Adrenal gland (tissue), 12 donors: ENCODE measurements around the gene MOGAT1. TPM values are rescaled to one million over a fixed set of nuclear protein-coding genes. Genes with fewer than 3 reads are reported as not detected.

Source experiments
- DNase-seq, 7 donors: peaks; one replicate each; pipeline ENCODE4 v3.0.0-alpha.2; 2019 to 2020
- H3K27ac ChIP-seq, 5 donors: fragments of 200-600 bp; sonication (generic) in 4 of 5; 1 replicate in 3 of 5; 2 replicates in 2 of 5; pipeline versions ENCODE4 v1.5.1 to v1.8.0; 2016 to 2020; ENCODE audit warnings: mild to moderate bottlenecking in 1 of 5
- H3K27me3 ChIP-seq: fragments of 200-600 bp; 2 replicates; pipeline ENCODE4 v1.8.0; 2021
- H3K36me3 ChIP-seq, 2 donors: fragments of 200-600 bp; replicated peaks in 1 of 2; 1 replicate in 1 of 2; 2 replicates in 1 of 2; pipeline versions ENCODE4 v1.5.1 to v1.8.0; 2018 to 2022
- H3K4me1 ChIP-seq, 2 donors: fragments of 200-600 bp; replicated peaks in 1 of 2; 1 replicate in 1 of 2; 2 replicates in 1 of 2; pipeline versions ENCODE4 v1.5.1 to v1.8.0; 2018 to 2021
- H3K4me3 ChIP-seq, 4 donors: fragments of 200-600 bp; sonication (generic) in 3 of 4; one replicate each; pipeline ENCODE4 v1.5.1; 2016 to 2018
- H3K9me3 ChIP-seq, 3 donors: fragments of 200-600 bp; sonication (generic) in 1 of 3; replicated peaks in 1 of 3; 1 replicate in 2 of 3; 2 replicates in 1 of 3; pipeline versions ENCODE4 v1.5.1 to v1.8.0; 2016 to 2021
- CTCF ChIP-seq, 6 experiments: fragments of 450-650 bp in 4 of 6; fragments of 200-600 bp in 2 of 6; sonication (generic) in 1 of 6; IDR thresholded peaks; 1 replicate in 5 of 6; 2 replicates in 1 of 6; pipeline versions ENCODE4 v1.5.1 to v1.8.0; 2016 to 2021; ENCODE audit warnings: antibody characterized with exemption in 6 of 6, mild to moderate bottlenecking in 2 of 6, moderate library complexity in 1 of 6
- POLR2A ChIP-seq, 2 donors: fragments of 450-650 bp; IDR thresholded peaks; one replicate each; pipeline ENCODE4 v1.6.1; 2017; ENCODE audit warnings: antibody characterized with exemption in 2 of 2, mild to moderate bottlenecking in 2 of 2, moderate library complexity in 1 of 2
- WGBS, 4 donors: extraction: QIAGEN DNeasy Blood & Tissue Kit in 2 of 4; methylation state at CpG; one replicate each; pipeline versions ENCODE4 v1.1.5 to v1.1.7; 2013 to 2017; 5-methylcytosine and 5-hydroxymethylcytosine counted together
- intact Hi-C, 2 donors: fragments of 100-400 bp; cut with DNase I; formaldehyde crosslinking; loops; one replicate each; pipeline versions ENCODE4 v1.14.1 to v1.15.0; 2022 to 2023
- polyA plus RNA-seq, 3 donors: library from polyadenylated mRNA; stranded (reverse); fragments of 200-250 nt in 2 of 3; fragments of 350-450 nt in 1 of 3; fragmentation: Illumina TruSeq in 1 of 3; extraction: RNeasy Lipid Tissue Mini Kit (QIAGEN cat#74804) in 1 of 3; gene quantifications; one replicate each; pipeline ENCODE4 v1.2.3, GENCODE V29; 2013 to 2014
- total RNA-seq, 9 donors: library from RNA; depleted of rRNA in 4 of 9; stranded (reverse); fragments of >200 nt in 4 of 9; fragments of 120-200 nt in 1 of 9; fragmentation: NEBNext Ultra II Directional in 1 of 9; extraction: Animal tissue kit (Norgen Biotek cat#: 25700) in 1 of 9; gene quantifications; one replicate each; pipeline versions ENCODE4 v1.1.0 to v1.2.4, GENCODE V29; 2013 to 2023
- donor health status: healthy with polysubstance abuse.
- donor health status: Bipolar disorder and iron deficiency.
- donor health status: DM: yes; HTN: yes; CAD: no.
- donor health status: DM: no; HTN: no; CAD: no.
- donor health status: DM: no; HTN: no; CAD: no.
- donor health status: DM: yes; HTN: yes; CAD: no.

MOGAT1 gene
- total and polyA plus RNA-seq, 12 donors: 0.20 TPM; not detected in 11

GRCh38 chr2:222701233-222701632 is 29.8 kb downstream of the MOGAT1 start:
- WGBS, 4 donors: 43 to 71% (median 54%) methylated on average over 1 of the region's 1 CpG
- H3K27ac ChIP-seq: no peak overlapping the region
- intact Hi-C loops: loop anchor here in 1 of 2 donors (10.0 kb wide), 1 partner anchor 204 kb away; no protein-coding TSS in a partner anchor
- H3K4me3 ChIP-seq: no peak overlapping the region
- no peaks in the 10 kb centered on the region for H3K36me3 ChIP-seq
- no peak for DNase-seq
- H3K9me3 ChIP-seq: no peaks in the 10 kb centered on the region
- no peaks in the 10 kb centered on the region for H3K4me1 ChIP-seq
- H3K27me3 ChIP-seq: no peaks in the 10 kb centered on the region
- no peak for TF ChIP-seq CTCF (IDR thresholded peaks at IDR 0.05)

GRCh38 chr2:222701721-222702131 is 30.3 kb downstream of the MOGAT1 start:
- H3K27ac ChIP-seq: no peak overlapping the region
- H3K4me1 ChIP-seq: no peaks in the 10 kb centered on the region
- WGBS, 4 donors: 62 to 65% (median 65%) methylated on average over 5 of the region's 5 CpGs
- H3K9me3 ChIP-seq: no peaks in the 10 kb centered on the region
- intact Hi-C loops: loop anchor here in 1 of 2 donors (10.0 kb wide), 1 partner anchor 203 kb away; no protein-coding TSS in a partner anchor
- no peak for DNase-seq
- no peak for TF ChIP-seq CTCF (IDR thresholded peaks at IDR 0.05)
- TF ChIP-seq POLR2A (IDR thresholded peaks at IDR 0.05): no peak
- H3K27me3 ChIP-seq: no peaks in the 10 kb centered on the region
- no peak overlapping the region for H3K4me3 ChIP-seq
- no peaks in the 10 kb centered on the region for H3K36me3 ChIP-seq

- Histone ChIP-seq H3K27ac (no peak overlapping the region), H3K27me3 (no peaks in the 10 kb centered on the region), H3K4me3 (no peak overlapping the region), H3K4me1 (no peaks in the 10 kb centered on the region), H3K9me3 (no peaks in the 10 kb centered on the region), H3K36me3 (no peaks in the 10 kb centered on the region)
- TF ChIP-seq POLR2A (IDR thresholded peaks at IDR 0.05) (no peak), CTCF (IDR thresholded peaks at IDR 0.05) (no peak)
- DNase-seq: no peak
- 37 to 59% (median 48%) methylated on average over 2 of the region's 2 CpGs for WGBS, 4 donors
- intact Hi-C loops: loop anchor here in 1 of 2 donors (10.0 kb wide), 1 partner anchor 202 kb away; no protein-coding TSS in a partner anchor
Measured at GRCh38 chr2:222703091-222703490, 31.6 kb downstream of the MOGAT1 start.

- Histone ChIP-seq H3K36me3 (no peaks in the 10 kb centered on the region), H3K27ac (no peak overlapping the region), H3K4me3 (no peak overlapping the region), H3K9me3 (no peaks in the 10 kb centered on the region), H3K4me1 (peaks cover 0 to 7% of the 10 kb centered on the region in 2 donors), H3K27me3 (no peaks in the 10 kb centered on the region)
- TF ChIP-seq POLR2A (IDR thresholded peaks at IDR 0.05) (no peak), CTCF (IDR thresholded peaks at IDR 0.05) (no peak)
- 69 to 79% (median 74%) methylated on average over 3 of the region's 3 CpGs for WGBS, 4 donors
- DNase-seq: no peak
- intact Hi-C loops: loop anchor here in 1 of 2 donors (10.0 kb wide), 1 partner anchor 201 kb away; no protein-coding TSS in a partner anchor
Measured at GRCh38 chr2:222703886-222704285, 32.4 kb downstream of the MOGAT1 start.
